Trophoblast cell (in vitro differentiated cells and primary cell): Measurements from ENCODE around the gene SYP.

ENCODE experiments used
- DNase-seq, 2 donors: peaks; one replicate each; pipeline ENCODE4 v3.0.0-alpha.2; 2016
- H2AFZ ChIP-seq: 2 replicates; pipeline ENCODE4 v1.6.1; 2013; ENCODE audit warnings: low read length, moderate library complexity, mild to moderate bottlenecking; ENCODE audit not compliant: insufficient read depth, poor library complexity
- H2AK5ac ChIP-seq: 2 replicates; pipeline ENCODE4 v1.6.1; 2013; ENCODE audit warnings: mild to moderate bottlenecking, low read length
- H2BK120ac ChIP-seq: 2 replicates; pipeline ENCODE4 v1.6.1; 2013; ENCODE audit warnings: low read length, mild to moderate bottlenecking, moderate library complexity; ENCODE audit not compliant: insufficient read depth, poor library complexity
- H2BK12ac ChIP-seq: 2 replicates; pipeline ENCODE4 v1.6.1; 2013; ENCODE audit warnings: mild to moderate bottlenecking, low read length, moderate library complexity
- H2BK5ac ChIP-seq: 2 replicates; pipeline ENCODE4 v1.6.1; 2013; ENCODE audit warnings: low read length, low read depth, moderate library complexity, mild to moderate bottlenecking; ENCODE audit not compliant: poor library complexity
- H3K14ac ChIP-seq: 2 replicates; pipeline ENCODE4 v1.6.1; 2013; ENCODE audit warnings: mild to moderate bottlenecking, low read length
- H3K18ac ChIP-seq: 2 replicates; pipeline ENCODE4 v1.6.1; 2013; ENCODE audit warnings: mild to moderate bottlenecking, low read length
- H3K23ac ChIP-seq: 2 replicates; pipeline ENCODE4 v1.6.1; 2013; ENCODE audit warnings: low read length
- H3K27ac ChIP-seq: 2 replicates; pipeline ENCODE4 v1.5.1; 2013; ENCODE audit warnings: low read depth, mild to moderate bottlenecking, inconsistent platforms, low read length, moderate library complexity
- H3K27me3 ChIP-seq: 2 replicates; pipeline ENCODE4 v1.6.1; 2013; ENCODE audit warnings: inconsistent platforms, mild to moderate bottlenecking, low read length, moderate library complexity; ENCODE audit not compliant: insufficient read depth
- H3K36me3 ChIP-seq, 2 experiments: 1 replicate in 1 of 2; 2 replicates in 1 of 2; pipeline ENCODE4 v1.6.1; 2013; ENCODE audit warnings: low read length in 2 of 2, mild to moderate bottlenecking in 2 of 2, moderate library complexity in 1 of 2; ENCODE audit not compliant: insufficient read depth in 2 of 2, control insufficient read depth in 1 of 2
- H3K4ac ChIP-seq: 2 replicates; pipeline ENCODE4 v1.6.1; 2013; ENCODE audit warnings: low read depth, mild to moderate bottlenecking, low read length, moderate library complexity
- H3K4me1 ChIP-seq, 2 experiments: 1 replicate in 1 of 2; 2 replicates in 1 of 2; pipeline ENCODE4 v1.6.1; 2013; ENCODE audit warnings: low read length in 2 of 2, mild to moderate bottlenecking in 2 of 2, moderate library complexity in 1 of 2; ENCODE audit not compliant: insufficient read depth in 2 of 2, control insufficient read depth in 1 of 2
- H3K4me2 ChIP-seq: 2 replicates; pipeline ENCODE4 v1.6.1; 2013; ENCODE audit warnings: inconsistent platforms, mild to moderate bottlenecking, low read length, moderate library complexity
- H3K4me3 ChIP-seq: 2 replicates; pipeline ENCODE4 v1.5.1; 2013; ENCODE audit warnings: mild to moderate bottlenecking, low read depth, low read length, inconsistent platforms
- H3K79me1 ChIP-seq: one replicate; pipeline ENCODE4 v1.6.1; 2013; ENCODE audit warnings: low read length
- H3K79me2 ChIP-seq: 2 replicates; pipeline ENCODE4 v1.6.1; 2013; ENCODE audit warnings: low read length, mild to moderate bottlenecking; ENCODE audit not compliant: control insufficient read depth, insufficient read depth, poor library complexity
- H3K9ac ChIP-seq: 2 replicates; pipeline ENCODE4 v1.6.1; 2013; ENCODE audit warnings: mild to moderate bottlenecking, low read length
- H3K9me3 ChIP-seq: 2 replicates; pipeline ENCODE4 v1.6.1; 2013; ENCODE audit warnings: low read depth, mild to moderate bottlenecking, control low read depth, inconsistent platforms, low read length; ENCODE audit not compliant: insufficient read depth
- H4K12ac ChIP-seq: 2 replicates; pipeline ENCODE4 v1.6.1; 2013; ENCODE audit warnings: low read depth, mild to moderate bottlenecking, low read length, moderate library complexity
- H4K8ac ChIP-seq: 2 replicates; pipeline ENCODE4 v1.6.1; 2013; ENCODE audit warnings: low read depth, mild to moderate bottlenecking, low read length, moderate library complexity
- H4K91ac ChIP-seq: one replicate; pipeline ENCODE4 v1.6.1; 2013; ENCODE audit warnings: low read depth, mild to moderate bottlenecking, low read length, moderate library complexity
- WGBS: extraction: QIAGEN DNeasy Blood & Tissue Kit; methylation state at CpG from one replicate; pipeline ENCODE4 v1.1.7; 2013; ENCODE audit warnings: missing lambda C conversion rate; ENCODE audit not compliant: insufficient read length, insufficient coverage; ENCODE audit errors: extremely low coverage; 5-methylcytosine and 5-hydroxymethylcytosine counted together

The SYP gene

GRCh38 chrX:49163555-49164419 lies 36.2 kb downstream of the SYP start:
- Histone ChIP-seq H3K23ac (no peak overlapping the region), H3K27ac (peak overlapping the region; percentile 11), H3K4me3 (peak overlapping the region; percentile 53), H3K18ac (peak overlapping the region; percentile 65), H3K79me1 (peaks cover 9% of the 10 kb centered on the region), H2AK5ac (no peak overlapping the region), H4K91ac (peak overlapping the region; percentile 57), H3K27me3 (no peaks in the 10 kb centered on the region), H3K4me1 (peaks cover 13 to 17% of the 10 kb centered on the region in 2 experiments), H2BK5ac (peak overlapping the region; percentile 49), H3K36me3 (peaks cover 0 to 2% of the 10 kb centered on the region in 2 experiments), H2AFZ (peak overlapping the region; percentile 83), H4K8ac (peak overlapping the region; percentile 97), H3K14ac (peak overlapping the region; percentile 75), H3K4me2 (peak overlapping the region; percentile 60), H3K79me2 (peaks cover 3% of the 10 kb centered on the region), H3K9ac (peak overlapping the region; percentile 53), H4K12ac (peak overlapping the region; percentile 87), H2BK12ac (no peak overlapping the region), H3K9me3 (peaks cover 2% of the 10 kb centered on the region), H2BK120ac (peak overlapping the region; percentile 73), H3K4ac (peak overlapping the region; percentile 69)
- DNase-seq, result peak; percentile 79 to 86
- WGBS, result no CpG with 5 or more reads among the region's 69 CpGs

GRCh38 chrX:49162620-49163019 lies 37.4 kb downstream of the SYP start, which contains the start of gene MAGIX:
MAGIX (plus strand) TSS chrX:49162758; CDS start chrX:49162890, 132 bp downstream.
- H3K79me1 ChIP-seq, result peaks cover 9% of the 10 kb centered on the region
- H3K9me3 ChIP-seq, result peaks cover 2% of the 10 kb centered on the region
- H3K4me1 ChIP-seq, result peaks cover 13 to 15% of the 10 kb centered on the region in 2 experiments
- H3K14ac ChIP-seq, result peak within 1 kb of the TSS; percentile 61
- H2AFZ ChIP-seq, result peak within 1 kb of the TSS; percentile 83
- H3K36me3 ChIP-seq, result peaks cover 0 to 2% of the 10 kb centered on the region in 2 experiments
- H3K79me2 ChIP-seq, result peaks cover 3% of the 10 kb centered on the region
- peak within 1 kb of the TSS; percentile 38 for H2BK120ac ChIP-seq
- H2BK5ac ChIP-seq, result peak within 1 kb of the TSS; percentile 49
- peak within 1 kb of the TSS; percentile 87 for H4K12ac ChIP-seq
- peak within 1 kb of the TSS; percentile 97 for H4K8ac ChIP-seq
- no peak within 1 kb of the TSS for H2BK12ac ChIP-seq
- no peak within 1 kb of the TSS for H3K23ac ChIP-seq
- no peak within 1 kb of the TSS for H3K9ac ChIP-seq
- H3K4me3 ChIP-seq, result no peak within 1 kb of the TSS
- H2AK5ac ChIP-seq, result no peak within 1 kb of the TSS
- DNase-seq, result peak in 1 of 2 donors; percentile 16
- H3K4me2 ChIP-seq, result peak within 1 kb of the TSS; percentile 60
- no peak within 1 kb of the TSS for H3K27ac ChIP-seq
- H3K4ac ChIP-seq, result peak within 1 kb of the TSS; percentile 69
- no peaks in the 10 kb centered on the region for H3K27me3 ChIP-seq
- H3K18ac ChIP-seq, result peak within 1 kb of the TSS; percentile 65
- WGBS, result no CpG with 5 or more reads among the region's 28 CpGs
- H4K91ac ChIP-seq, result peak within 1 kb of the TSS; percentile 37

- Histone ChIP-seq H3K27ac (no peak overlapping the region), H2BK120ac (no peak overlapping the region), H2BK12ac (no peak overlapping the region), H3K79me1 (peaks cover 6% of the 10 kb centered on the region), H3K4me1 (peaks cover 6% of the 10 kb centered on the region in 2 experiments), H3K79me2 (peaks cover 3% of the 10 kb centered on the region), H3K18ac (no peak overlapping the region), H3K9ac (no peak overlapping the region), H4K12ac (no peak overlapping the region), H4K91ac (no peak overlapping the region), H2AK5ac (no peak overlapping the region), H2BK5ac (no peak overlapping the region), H3K36me3 (peaks cover 0 to 2% of the 10 kb centered on the region in 2 experiments), H3K14ac (no peak overlapping the region), H4K8ac (no peak overlapping the region), H3K27me3 (no peaks in the 10 kb centered on the region), H3K9me3 (peaks cover 2% of the 10 kb centered on the region), H3K23ac (no peak overlapping the region), H2AFZ (no peak overlapping the region), H3K4me3 (no peak overlapping the region), H3K4me2 (no peak overlapping the region), H3K4ac (no peak overlapping the region)
- no CpG with 5 or more reads among the region's 5 CpGs for WGBS
- DNase-seq, result no peak
Observed at GRCh38 chrX:49161632-49162031, 38.4 kb downstream of the SYP start.

- peaks cover 11% of the 10 kb centered on the region for H3K79me1 ChIP-seq
- no peak overlapping the region for H3K18ac ChIP-seq
- peaks cover 0 to 2% of the 10 kb centered on the region in 2 experiments for H3K36me3 ChIP-seq
- H4K91ac ChIP-seq, result no peak overlapping the region
- H3K27ac ChIP-seq, result no peak overlapping the region
- H3K14ac ChIP-seq, result no peak overlapping the region
- peaks cover 4% of the 10 kb centered on the region for H3K79me2 ChIP-seq
- no peak overlapping the region for H3K4ac ChIP-seq
- no peak overlapping the region for H2BK12ac ChIP-seq
- H4K12ac ChIP-seq, result no peak overlapping the region
- H4K8ac ChIP-seq, result no peak overlapping the region
- H3K9ac ChIP-seq, result no peak overlapping the region
- H3K4me1 ChIP-seq, result no peaks in the 10 kb centered on the region
- peaks cover 2% of the 10 kb centered on the region for H3K9me3 ChIP-seq
- no CpG with 5 or more reads among the region's 2 CpGs for WGBS
- H3K27me3 ChIP-seq, result no peaks in the 10 kb centered on the region
- no peak overlapping the region for H2AFZ ChIP-seq
- H2BK120ac ChIP-seq, result no peak overlapping the region
- no peak overlapping the region for H2AK5ac ChIP-seq
- no peak overlapping the region for H3K4me2 ChIP-seq
- no peak overlapping the region for H3K4me3 ChIP-seq
- H3K23ac ChIP-seq, result no peak overlapping the region
- no peak for DNase-seq
- no peak overlapping the region for H2BK5ac ChIP-seq
Observed at GRCh38 chrX:49160908-49161307, 39.1 kb downstream of the SYP start.
